NCI-H2196 treated with DMSO at 0.1 percent for 48 hours (cell line): ENCODE measurements around the gene VEGFC.

ENCODE experiments used
- DNase-seq: peaks from one replicate; lab custom pipeline; 2025; ENCODE audit not compliant: unreplicated experiment; lab: John Stamatoyannopoulos, UW

VEGFC gene

DNA sequence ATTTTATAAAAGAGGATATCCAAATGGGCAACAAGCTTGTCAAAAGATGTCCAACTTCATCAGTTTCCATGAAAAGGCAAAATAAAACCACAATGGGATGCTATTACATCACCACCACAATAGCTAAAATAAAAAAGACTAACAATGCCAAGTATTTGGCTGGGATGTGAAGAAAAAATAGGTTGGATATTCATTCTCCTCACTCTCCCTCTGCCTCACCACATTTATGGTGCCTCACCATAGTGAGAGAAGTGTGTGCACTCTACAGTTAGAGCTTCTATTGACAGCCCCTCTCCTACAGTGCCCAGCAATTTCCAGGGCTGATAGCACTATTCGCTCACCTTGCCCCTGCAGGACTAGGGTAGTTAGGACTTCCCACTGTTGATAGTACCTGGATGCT, 25.5 kb downstream of the VEGFC start:
- DNase-seq, result no peak

DNA sequence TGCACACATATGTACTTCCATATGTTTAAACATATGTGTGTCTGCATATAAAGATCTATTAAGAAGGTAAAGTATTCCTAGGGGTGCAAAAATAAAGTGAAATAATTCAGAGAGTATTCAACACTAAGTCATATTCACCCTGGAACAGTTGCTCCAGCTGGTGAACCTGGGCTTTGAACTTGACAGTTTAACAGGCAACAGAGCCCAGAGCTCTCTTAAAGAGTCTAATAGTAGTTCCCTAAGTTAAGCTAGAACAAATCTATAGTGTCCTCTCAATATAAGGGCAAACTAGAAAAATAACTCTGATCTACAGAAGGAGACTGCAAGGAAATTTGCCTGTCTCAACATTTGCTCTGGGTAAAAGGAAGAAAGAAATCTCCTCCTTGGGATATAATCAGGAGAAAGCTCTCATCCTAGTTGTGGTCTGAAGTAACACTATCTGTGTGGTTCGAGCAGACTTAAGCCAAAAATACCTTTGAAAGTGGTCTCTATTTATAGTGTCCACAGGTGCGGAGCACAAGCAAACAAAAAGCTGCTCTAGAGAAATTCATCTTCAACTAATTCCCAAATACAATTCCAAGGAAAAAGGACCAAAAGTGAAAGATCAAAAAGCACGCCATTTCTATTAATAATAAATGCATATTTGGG, 29.9 kb downstream of the VEGFC start:
- no peak for DNase-seq

DNA sequence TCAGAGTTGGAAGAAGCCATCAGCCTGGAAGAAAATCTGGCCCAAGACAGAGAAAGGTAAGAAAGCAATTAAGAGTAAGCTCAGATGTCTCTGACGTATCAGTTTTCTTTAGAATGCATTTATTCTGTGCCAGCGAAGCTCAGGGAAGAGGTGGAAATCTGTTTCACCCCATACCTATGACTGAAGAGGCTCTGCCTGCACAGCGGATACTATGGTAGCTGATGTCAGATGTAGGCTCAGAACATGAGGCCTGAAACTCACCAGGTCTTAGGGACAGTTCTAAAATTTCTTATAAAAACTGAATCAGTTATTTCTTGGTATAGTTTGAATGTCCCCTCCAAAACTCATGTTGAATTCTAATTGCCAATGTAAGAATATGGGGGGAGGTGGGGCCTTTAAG, 30.9 kb downstream of the VEGFC start:
- no peak for DNase-seq

DNA sequence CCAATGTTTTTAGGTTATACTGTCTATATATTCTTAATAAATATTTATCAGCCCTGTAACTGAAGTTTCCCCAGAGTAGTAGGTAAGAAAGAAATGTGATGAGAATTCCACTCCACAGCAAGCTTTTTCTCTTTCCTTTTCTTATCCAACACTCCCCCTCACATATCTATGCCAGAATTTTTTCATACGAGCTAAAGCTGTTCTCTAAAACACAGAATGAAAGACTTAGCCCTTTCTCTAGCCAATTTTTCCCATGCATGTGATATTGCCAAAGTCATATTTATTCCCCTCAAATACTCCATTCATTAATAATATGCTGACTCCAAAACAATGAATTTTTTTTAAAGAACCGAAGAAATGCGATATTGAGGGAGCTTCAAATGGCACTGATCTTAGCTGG, 32.3 kb downstream of the VEGFC start:
- DNase-seq, result no peak

DNA sequence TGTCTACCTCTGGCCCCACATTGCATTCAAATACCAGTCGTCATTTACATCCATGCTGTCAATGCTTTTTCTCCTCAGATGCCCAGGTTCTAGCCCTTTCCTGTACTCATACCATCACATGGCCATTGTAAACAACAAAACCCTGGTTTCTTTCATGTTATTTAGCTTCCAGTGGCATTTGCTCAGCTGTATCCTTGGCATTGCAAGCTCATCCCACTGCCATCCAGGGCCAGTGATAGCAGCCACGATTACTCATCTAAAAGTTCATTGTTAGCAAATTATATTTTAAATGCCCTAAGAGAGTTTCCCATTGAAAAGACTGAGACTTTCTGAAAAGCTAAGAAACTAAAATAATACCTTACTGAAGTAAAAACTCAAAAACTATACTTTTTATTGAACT, 34.0 kb downstream of the VEGFC start:
- DNase-seq, result no peak

DNA sequence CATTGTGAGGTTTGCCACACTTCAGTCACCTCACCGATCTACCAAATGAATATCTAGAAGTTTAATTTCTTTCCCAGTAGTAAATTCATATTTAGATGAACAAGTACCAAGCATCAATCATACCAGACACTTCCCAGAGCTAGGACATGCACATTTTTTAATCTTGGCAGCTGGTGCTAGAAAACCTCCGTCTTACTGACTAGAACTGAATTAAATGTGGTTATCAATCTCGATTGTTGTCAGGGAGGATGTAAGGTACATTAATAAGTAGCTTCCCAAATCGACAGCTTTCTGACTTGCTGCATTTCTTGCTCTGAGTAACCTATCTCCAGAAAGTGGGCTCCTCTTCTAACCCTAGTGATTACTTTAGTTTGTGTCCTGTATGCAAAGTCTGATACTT, 34.4 kb downstream of the VEGFC start:
- no peak for DNase-seq

DNA sequence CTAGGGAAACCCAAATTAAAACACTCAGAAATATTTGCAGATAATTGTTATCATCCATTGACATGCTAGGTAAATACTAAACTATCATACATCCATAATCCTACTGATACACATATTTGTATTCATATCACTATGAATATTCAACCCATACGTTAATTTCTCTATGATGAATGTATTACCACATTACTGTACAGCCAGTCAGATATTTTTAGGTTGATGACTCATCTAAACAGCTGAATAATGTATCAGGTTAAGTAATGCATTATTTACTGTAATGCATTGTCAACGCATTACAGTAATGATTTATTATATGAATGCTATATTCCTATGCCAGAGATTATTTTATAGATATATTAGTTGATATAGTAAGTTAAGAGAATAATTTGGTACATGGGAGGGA, 37.1 kb downstream of the VEGFC start:
- DNase-seq, result no peak

DNA sequence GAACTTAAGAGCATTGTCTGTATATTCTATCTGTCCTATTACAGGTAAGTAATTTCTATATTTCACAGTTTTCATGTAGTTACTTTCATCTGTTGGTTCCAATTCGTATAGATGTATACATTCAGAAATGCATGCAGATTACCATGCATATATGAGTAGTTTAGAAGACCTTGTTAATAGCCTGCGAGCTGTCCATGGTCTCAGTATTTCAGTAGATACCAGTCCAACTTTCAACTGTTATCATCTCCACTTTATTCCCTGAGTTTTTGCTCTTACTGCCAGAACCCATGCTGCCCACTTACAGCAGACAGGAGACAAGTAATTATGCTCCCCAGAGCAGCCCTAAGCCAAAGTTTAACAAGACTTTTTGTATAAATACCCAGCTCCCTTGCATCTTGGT, 37.7 kb downstream of the VEGFC start:
- DNase-seq, result no peak

DNA sequence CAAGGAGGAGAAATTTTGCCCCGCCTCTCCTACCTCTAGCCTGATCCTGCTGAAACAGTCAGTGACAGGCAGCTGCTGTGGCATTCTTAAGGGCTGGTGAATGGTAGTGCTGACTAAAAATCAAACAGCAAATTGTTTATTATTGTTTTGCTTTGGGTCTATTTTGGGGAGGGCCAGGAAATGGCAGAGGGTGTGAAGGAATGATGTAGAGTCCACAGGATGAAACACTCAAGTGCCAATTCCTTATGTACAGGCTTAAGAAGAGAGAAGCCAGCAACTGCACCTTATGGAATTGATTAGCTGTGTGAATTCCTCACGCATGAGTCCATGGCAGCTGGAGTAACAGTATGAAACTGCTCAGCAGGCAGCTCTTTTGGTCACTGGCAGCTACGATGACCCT, 39.7 kb downstream of the VEGFC start:
- DNase-seq, result no peak

DNA sequence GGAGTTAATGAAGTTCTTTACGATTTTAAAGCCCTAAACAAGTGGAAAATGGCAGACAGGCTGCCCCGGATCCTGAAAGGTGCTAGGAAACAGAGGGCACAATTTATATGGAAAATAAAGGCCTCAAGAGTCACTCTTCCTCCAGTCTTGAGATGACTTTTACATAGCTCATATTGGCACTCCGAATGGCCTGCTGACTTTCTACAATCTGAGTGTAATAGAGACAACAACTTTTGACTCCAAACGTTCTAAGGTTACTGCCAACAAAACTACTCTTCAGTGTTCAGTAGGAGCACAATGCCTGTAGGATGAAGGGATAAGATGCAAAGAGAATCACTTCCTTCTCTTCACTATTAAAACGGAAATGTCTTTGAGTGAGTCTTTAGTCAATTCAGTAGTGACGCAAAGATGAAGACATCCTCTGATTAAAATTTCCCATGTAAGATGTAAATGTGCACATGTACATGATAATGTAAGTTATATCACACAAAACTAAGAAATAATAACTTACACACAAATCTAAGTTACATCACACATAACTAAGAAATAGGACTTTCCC, 40.5 kb downstream of the VEGFC start:
- DNase-seq, result no peak

DNA sequence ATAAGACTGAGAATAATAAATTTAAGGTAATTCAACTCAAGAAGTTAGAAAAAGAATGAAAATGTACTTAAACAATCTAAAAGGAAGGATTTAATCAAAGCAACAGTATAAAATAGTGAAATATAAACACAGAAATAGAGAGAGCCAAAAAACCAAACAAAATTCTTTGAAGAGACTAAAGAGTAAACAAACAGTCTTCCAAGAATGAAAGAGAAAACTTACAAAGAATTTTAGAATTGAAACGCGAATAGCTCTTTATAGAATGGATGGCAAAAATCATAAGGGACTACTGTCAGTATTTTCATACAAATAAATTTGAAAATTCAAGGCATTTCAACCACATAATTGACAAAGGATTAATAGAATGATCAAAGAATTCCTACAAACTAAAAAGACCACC, 41.7 kb downstream of the VEGFC start:
- DNase-seq, result no peak

DNA sequence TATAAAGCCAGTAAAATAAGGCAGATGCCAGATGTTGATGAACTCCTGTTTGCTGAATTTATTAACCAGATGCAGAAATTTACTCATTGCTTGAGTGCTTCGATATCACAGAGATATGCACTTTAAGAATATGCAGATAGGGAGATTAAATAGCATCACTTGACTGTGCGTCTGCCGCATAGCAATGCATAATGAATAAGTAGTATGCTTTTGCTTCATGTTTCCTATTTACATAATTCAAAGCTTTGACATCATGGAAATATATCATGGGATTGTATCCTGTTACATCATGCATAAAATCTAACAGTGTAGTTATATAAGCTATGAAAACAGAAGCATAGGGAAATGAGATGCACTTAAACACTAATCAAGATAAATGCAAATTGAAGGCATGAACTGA, 45.9 kb downstream of the VEGFC start:
- no peak for DNase-seq

DNA sequence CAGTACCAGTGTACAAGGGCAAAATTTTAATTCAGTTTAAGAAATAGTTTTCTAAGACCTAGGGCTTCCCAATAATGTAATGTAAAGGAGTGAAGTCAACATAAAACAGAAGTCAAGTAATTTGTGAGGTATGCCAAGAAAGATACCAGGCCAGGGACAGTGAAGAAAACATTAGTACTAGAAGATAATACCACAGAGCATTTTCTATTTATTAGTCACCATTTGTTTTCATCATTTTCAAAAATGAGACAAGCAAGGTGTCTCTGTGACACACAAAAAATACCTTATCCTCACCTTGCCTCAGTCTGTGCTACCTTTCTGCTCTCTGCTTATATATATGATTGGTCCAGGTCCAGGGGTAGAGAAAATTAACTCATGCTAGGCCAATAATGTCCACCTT, 46.8 kb downstream of the VEGFC start:
- no peak for DNase-seq

DNA sequence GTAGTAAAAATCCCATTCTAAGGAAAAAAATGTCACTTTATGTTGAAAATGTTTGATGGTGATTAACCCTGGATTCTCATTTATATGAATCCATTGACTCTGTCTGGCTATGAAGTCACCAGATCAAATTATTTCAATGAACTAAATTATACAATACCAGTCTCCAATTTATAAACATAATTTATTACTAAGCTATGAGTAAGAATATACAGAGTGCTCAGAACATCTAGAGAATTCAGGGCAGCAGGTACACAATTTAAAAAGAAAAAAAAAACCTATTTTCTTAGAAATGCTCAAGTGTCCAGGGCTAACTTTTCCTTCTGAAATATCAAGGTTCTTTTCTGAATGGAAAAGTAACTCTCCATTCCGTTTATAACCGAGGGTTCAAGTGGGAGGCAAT, 48.6 kb downstream of the VEGFC start:
- DNase-seq, result no peak

DNA sequence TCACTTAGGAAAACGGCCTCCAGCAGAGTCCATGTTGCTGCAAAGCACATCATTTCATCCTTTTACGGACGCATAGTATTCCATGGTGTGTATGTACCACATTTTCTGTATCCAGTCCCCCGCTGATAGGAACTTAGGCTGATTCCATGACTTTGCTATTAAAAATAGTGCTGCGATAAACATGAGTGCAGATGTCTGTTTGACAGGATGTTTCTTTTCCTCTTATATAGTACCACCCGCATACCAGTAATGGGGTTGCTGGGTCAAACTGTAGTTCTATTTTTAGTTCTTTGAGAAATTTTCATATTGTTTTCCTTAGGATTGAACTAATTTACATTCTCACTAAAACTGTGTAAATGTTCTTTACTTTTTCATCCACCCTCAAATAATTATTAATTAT, 50.5 kb downstream of the VEGFC start:
- no peak for DNase-seq

DNA sequence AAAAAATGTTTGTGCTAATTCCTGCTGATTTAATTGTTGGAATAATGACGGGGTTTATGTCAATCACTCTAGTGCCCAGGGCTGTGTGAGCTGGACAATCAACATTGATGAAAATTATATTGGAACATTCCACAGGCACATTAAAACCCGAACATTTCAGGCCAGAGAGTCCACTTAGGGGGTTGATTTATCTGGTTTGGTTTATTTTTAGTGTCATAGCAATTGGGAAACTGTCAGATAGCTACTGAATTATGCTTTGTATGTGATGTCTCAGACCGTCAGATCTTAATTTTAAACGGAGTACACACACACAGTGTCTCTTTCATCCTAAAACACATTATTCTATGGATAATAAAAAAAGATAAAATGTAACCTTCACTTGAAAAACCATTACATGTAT, 51.5 kb downstream of the VEGFC start:
- DNase-seq, result no peak

DNA sequence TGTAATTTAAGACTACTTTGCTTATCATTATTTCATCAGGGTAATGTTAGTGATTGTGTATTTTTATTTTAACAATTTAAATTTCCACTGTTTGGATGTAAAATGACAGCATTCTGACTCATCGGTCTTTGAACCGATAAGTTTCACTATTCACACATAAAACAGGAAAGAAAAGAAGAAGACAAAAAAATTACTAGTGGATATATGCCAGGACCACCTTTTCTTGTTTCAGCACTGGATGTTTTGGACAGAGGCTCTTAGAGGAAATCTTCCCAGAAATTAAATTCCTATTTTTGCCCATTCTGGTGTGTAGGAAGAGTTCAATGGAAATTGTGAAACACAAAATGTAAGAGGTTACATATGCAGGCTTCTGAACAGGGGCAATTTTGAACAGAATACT, 57.4 kb downstream of the VEGFC start:
- no peak for DNase-seq

DNA sequence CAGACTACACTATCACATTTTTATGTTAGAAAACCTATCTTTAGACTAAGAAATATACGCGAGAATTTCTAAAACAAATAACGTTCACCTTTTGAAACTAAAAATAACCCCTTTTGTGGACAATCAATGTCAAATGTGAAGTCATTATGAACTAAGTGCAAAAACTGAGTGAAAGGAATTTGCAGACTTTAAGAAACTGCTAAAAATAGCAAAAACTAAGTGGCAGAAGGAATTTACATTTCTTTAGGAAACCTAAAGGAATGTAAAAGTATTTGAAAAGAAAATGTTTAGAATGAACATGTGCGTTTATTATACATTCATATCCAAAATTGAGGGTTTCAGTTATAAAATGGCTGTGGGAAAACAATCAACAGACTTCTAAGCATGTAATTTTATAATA, 58.3 kb downstream of the VEGFC start:
- DNase-seq, result no peak

DNA sequence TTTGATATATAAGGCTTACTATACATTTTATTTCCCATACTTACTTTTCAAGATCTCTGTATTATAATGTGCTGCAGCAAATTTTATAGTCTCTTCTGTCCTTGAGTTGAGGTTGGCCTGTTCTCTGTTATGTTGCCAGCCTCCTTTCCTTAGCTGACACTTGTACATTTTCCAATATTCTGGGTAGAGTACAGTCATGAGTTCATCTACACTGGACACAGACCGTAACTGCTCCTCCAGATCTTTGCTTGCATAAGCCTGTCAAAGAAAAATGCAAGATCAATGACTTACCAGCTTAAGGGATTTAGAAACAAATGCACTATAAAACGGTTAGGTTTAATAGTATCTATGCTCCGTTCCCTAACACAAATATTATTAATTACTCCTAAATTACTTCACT, 63.2 kb downstream of the VEGFC start:
- DNase-seq, result no peak

DNA sequence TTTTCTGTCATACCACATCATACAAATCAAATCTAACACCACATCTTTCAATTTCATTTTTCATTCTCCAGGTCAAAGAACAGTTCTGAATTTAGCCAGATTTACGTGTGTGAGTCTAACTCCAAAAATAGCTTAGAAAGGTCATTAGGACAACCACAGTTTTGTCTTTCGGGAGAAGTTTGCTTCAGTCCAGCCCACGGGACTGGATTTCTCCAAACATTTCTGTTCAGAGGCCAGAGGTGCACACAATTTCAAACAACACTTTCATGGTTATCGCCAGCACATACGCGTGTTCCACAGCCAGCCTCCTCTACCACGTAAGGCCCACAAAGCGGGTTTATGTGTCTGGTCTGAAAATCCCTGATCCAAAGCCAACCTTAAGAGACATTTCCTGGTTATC, 65.9 kb downstream of the VEGFC start:
- no peak for DNase-seq

DNA sequence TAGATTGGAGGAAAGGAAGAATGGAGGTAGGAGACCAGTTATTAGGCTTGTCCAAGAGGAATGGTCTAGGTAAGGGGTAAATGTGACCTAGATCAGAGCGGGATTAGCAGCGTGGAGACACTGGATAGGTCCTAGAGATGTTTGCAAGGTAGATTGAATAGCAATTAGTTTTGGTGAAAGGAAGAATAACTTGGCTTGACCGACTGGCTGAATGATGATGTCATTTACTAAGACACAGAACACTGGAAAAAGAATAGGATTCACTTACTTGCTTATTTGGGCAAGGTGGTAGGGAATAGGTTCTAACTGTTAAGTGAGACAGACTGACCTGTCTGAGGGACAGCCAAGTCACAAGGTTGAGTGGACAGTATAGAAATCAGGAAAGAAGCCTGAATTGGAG, 71.3 kb downstream of the VEGFC start:
- DNase-seq, result no peak

DNA sequence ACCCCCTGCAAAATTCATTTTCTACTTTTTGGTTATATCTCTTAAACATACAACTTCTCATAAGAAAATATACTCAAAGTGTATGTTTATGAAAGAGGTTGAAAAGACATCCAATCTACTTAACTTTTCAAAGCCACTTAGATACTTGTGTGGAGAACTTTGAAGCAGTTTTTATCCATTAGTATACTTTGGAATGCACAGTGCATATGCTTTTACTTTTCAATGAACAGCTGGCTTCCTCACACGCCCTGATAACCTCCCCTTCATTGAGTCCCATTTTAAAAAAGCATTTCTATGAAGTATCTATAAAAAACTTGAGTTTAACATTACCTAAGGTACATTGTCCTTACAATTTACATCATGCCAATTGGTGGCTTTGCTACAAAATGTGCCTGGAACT, 73.8 kb downstream of the VEGFC start:
- no peak for DNase-seq

DNA sequence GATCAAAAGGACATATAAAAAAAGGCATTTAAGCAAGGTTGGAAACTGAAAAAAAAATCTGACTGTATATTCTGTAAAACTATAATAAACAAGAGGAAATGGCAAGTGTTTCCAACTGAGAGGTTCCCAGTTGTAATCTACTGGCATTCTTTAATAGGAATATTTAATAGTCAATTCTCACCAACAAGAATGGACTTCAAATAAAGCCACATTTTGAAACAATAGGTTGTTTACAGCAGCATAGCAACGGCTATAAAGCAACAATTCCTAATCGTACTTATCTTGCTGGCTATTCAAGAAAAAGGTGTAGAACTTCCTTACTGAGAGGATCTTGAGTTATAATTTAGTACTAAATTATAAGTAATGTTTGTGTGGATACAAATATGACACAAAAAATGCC, 75.5 kb downstream of the VEGFC start:
- no peak for DNase-seq

DNA sequence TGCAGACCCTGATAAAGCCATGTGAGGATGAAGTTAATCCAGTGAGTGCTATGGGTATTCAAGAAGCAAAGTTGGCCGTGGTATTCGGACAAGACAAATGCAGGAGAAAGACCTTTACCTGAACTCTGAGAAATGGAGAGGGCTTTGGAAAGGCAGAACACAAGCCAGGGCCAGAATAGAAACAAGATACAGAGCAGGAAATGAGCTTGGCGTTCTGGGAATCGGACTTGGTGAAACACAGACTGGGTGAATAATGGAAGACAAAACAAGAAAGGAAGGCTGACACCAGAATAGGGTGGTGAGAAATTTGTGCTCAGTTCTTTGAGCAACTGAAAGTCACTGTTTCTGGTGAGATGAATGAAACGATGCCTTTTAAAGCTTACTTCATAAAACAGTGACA, 83.3 kb downstream of the VEGFC start:
- no peak for DNase-seq
